Coronary artery (tissue), 2 donors: ENCODE measurements around the gene THAP8.
A peak's percentile ranks its signal among the peaks of the same experiment; 100 is the strongest.
"Not testable (repeated sequence)": the region's sequence is repeated elsewhere in the genome, so short reads cannot be mapped to it uniquely, and the experiment has no call there.

Experiments
- DNase-seq: peaks from one replicate; pipeline ENCODE4 v3.0.0-alpha.2; 2017; ENCODE audit warnings: low spot score
- H3K27ac ChIP-seq, 2 donors: fragments of 200-600 bp; sonication (generic); one replicate each; pipeline ENCODE4 v1.5.1; 2016 to 2019
- H3K4me3 ChIP-seq: fragments of 200-600 bp; sonication (generic); 2 replicates; pipeline ENCODE4 v1.5.1; 2016; ENCODE audit warnings: mild to moderate bottlenecking, moderate library complexity
- CTCF ChIP-seq: fragments of 200-600 bp; sonication (generic); IDR thresholded peaks from one replicate; pipeline ENCODE4 v1.5.1; 2019; ENCODE audit warnings: antibody characterized with exemption

THAP8 gene

GRCh38 chr19:36046443-36047050 is 7.5 kb downstream of the THAP8 start:
- no peak for TF ChIP-seq CTCF
- Histone ChIP-seq H3K4me3 (no peak overlapping the region), H3K27ac (no peak overlapping the region)
- DNase-seq = no peak

GRCh38 chr19:36043952-36044351 is 10.1 kb downstream of the THAP8 start:
- no peak for DNase-seq
- no peak for TF ChIP-seq CTCF
- no peak overlapping the region for H3K27ac ChIP-seq

GRCh38 chr19:36041831-36042230 is 12.3 kb downstream of the THAP8 start:
- TF ChIP-seq CTCF = no peak

More at GRCh38 chr19:36043952-36044351, 10.1 kb downstream of the THAP8 start:
- no peak overlapping the region for H3K4me3 ChIP-seq

GRCh38 chr19:36041092-36041491 is 13.0 kb downstream of the THAP8 start:
- H3K27ac ChIP-seq = peak overlapping the region in 1 of 2 donors; percentile 68
- H3K4me3 ChIP-seq, DNase-seq: not testable (repeated sequence)

More at GRCh38 chr19:36041831-36042230, 12.3 kb downstream of the THAP8 start:
- Histone ChIP-seq H3K4me3 (no peak overlapping the region), H3K27ac (peak overlapping the region in 1 of 2 donors; percentile 68)
- DNase-seq = no peak

GRCh38 chr19:36040495-36040894 is 13.6 kb downstream of the THAP8 start:
- no peak for TF ChIP-seq CTCF
- no peak for DNase-seq
- no peak overlapping the region for H3K4me3 ChIP-seq

GRCh38 chr19:36032251-36033104 is 21.6 kb downstream of the THAP8 start, which contains the start of gene CLIP3:
Gene CLIP3, minus strand, starts transcription at chr19:36032873. Its CDS starts 516 bp downstream, at chr19:36032357.
- peak within 1 kb of the TSS; percentile 90 for H3K4me3 ChIP-seq
- DNase-seq = no peak
- TF ChIP-seq CTCF = no peak
- peak within 1 kb of the TSS; percentile 68 to 87 for H3K27ac ChIP-seq

More at GRCh38 chr19:36040495-36040894, 13.6 kb downstream of the THAP8 start:
- no peak overlapping the region for H3K27ac ChIP-seq

GRCh38 chr19:36031308-36031707 is 22.8 kb downstream of the THAP8 start:
- no peak for DNase-seq
- Histone ChIP-seq H3K27ac (no peak overlapping the region), H3K4me3 (no peak overlapping the region)
- no peak for TF ChIP-seq CTCF
